Measurements from ENCODE around the gene STARD7.

The STARD7 gene

DNA sequence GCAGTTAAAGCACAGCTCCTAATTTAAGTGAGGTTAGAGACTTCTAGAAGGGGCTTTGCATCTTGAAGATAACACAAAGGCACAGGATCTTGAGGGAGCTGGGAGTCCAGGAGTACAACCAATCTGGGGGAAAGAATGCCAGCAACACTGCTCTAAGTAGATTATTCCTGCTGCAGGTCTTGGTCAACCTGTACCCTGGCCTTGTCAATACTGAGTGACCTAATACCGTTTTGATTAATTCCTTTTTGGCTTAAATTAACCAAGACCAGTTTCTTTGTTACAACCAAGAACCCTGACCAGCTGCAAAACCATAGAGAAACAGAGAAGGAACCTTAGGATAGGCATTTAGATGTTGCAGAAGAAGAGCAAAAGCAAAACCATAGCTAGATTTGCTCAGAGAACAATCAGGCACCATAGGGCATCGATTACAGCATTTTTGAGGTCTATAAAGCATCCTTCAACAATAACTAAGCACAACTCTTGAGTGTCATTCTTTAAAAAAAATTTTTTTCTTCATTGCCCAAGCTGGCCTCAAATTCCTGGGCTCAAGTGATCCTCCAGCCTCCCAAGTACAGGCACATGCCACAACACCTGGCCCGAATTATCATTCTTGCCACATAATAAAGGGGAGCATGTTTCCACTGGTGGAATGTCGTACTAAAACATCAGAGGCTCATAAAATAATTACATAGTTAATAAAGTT is 6.3 kb downstream of the STARD7 start:
- Histone ChIP-seq H3K27me3 (ENCODE audit: insufficient read depth, poor library complexity, severe bottlenecking) (no peaks in the 10 kb centered on the region), H3K27ac (ENCODE audit: poor library complexity, severe bottlenecking) (no peak overlapping the region), H3K4me1 (ENCODE audit: insufficient read depth, poor library complexity, severe bottlenecking) (peaks cover 34% of the 10 kb centered on the region), H3K36me3 (ENCODE audit: low read depth) (peaks cover 16% of the 10 kb centered on the region), H3K9me3 (ENCODE audit: severe bottlenecking) (no peaks in the 10 kb centered on the region), H3K4me3 (ENCODE audit: severe bottlenecking) (no peak overlapping the region)
- ATAC-seq (ENCODE audit: low read depth), result no peak
- DNase-seq (ENCODE audit: low spot score), result no peak
- TF ChIP-seq, protein P1, sequence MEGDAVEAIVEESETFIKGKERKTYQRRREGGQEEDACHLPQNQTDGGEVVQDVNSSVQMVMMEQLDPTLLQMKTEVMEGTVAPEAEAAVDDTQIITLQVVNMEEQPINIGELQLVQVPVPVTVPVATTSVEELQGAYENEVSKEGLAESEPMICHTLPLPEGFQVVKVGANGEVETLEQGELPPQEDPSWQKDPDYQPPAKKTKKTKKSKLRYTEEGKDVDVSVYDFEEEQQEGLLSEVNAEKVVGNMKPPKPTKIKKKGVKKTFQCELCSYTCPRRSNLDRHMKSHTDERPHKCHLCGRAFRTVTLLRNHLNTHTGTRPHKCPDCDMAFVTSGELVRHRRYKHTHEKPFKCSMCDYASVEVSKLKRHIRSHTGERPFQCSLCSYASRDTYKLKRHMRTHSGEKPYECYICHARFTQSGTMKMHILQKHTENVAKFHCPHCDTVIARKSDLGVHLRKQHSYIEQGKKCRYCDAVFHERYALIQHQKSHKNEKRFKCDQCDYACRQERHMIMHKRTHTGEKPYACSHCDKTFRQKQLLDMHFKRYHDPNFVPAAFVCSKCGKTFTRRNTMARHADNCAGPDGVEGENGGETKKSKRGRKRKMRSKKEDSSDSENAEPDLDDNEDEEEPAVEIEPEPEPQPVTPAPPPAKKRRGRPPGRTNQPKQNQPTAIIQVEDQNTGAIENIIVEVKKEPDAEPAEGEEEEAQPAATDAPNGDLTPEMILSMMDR (IDR thresholded peaks at IDR 0.05; ENCODE audit: poor library complexity, severe bottlenecking), result no peak

GRCh38 chr2:96201338-96201737 is 7.3 kb downstream of the STARD7 start:
- ATAC-seq (ENCODE audit: low read depth) (no peak), DNase-seq (ENCODE audit: low spot score) (no peak)
- H3K4me1 ChIP-seq (ENCODE audit: insufficient read depth, poor library complexity, severe bottlenecking), result peaks cover 29% of the 10 kb centered on the region
- no peak overlapping the region for H3K4me3 ChIP-seq (ENCODE audit: severe bottlenecking)
- H3K9me3 ChIP-seq (ENCODE audit: severe bottlenecking), result no peaks in the 10 kb centered on the region
- H3K36me3 ChIP-seq (ENCODE audit: low read depth), result peaks cover 10% of the 10 kb centered on the region
- TF ChIP-seq, protein P1 (IDR thresholded peaks at IDR 0.05; ENCODE audit: poor library complexity, severe bottlenecking), result no peak
- H3K27me3 ChIP-seq (ENCODE audit: insufficient read depth, poor library complexity, severe bottlenecking), result no peaks in the 10 kb centered on the region
- no peak overlapping the region for H3K27ac ChIP-seq (ENCODE audit: poor library complexity, severe bottlenecking)

GRCh38 chr2:96198921-96199320 is 9.7 kb downstream of the STARD7 start:
- Histone ChIP-seq H3K4me1 (ENCODE audit: insufficient read depth, poor library complexity, severe bottlenecking) (peaks cover 15% of the 10 kb centered on the region), H3K9me3 (ENCODE audit: severe bottlenecking) (no peaks in the 10 kb centered on the region), H3K27ac (ENCODE audit: poor library complexity, severe bottlenecking) (no peak overlapping the region), H3K27me3 (ENCODE audit: insufficient read depth, poor library complexity, severe bottlenecking) (no peaks in the 10 kb centered on the region), H3K4me3 (ENCODE audit: severe bottlenecking) (no peak overlapping the region), H3K36me3 (ENCODE audit: low read depth) (peaks cover 22% of the 10 kb centered on the region)
- TF ChIP-seq, protein P1 (IDR thresholded peaks at IDR 0.05; ENCODE audit: poor library complexity, severe bottlenecking), result no peak
- DNase-seq (ENCODE audit: low spot score) (no peak), ATAC-seq (ENCODE audit: low read depth) (no peak)

GRCh38 chr2:96197546-96198255 is 10.9 kb downstream of the STARD7 start:
- no peak for ATAC-seq (ENCODE audit: low read depth)
- peaks cover 30% of the 10 kb centered on the region for H3K36me3 ChIP-seq (ENCODE audit: low read depth)
- H3K27me3 ChIP-seq (ENCODE audit: insufficient read depth, poor library complexity, severe bottlenecking), result no peaks in the 10 kb centered on the region
- TF ChIP-seq, protein P1 (IDR thresholded peaks at IDR 0.05; ENCODE audit: poor library complexity, severe bottlenecking), result no peak
- H3K27ac ChIP-seq (ENCODE audit: poor library complexity, severe bottlenecking), result peak overlapping the region; percentile 20
- no peak for DNase-seq (ENCODE audit: low spot score)
- H3K4me1 ChIP-seq (ENCODE audit: insufficient read depth, poor library complexity, severe bottlenecking), result peaks cover 9% of the 10 kb centered on the region
- H3K4me3 ChIP-seq (ENCODE audit: severe bottlenecking), result no peak overlapping the region
- H3K9me3 ChIP-seq (ENCODE audit: severe bottlenecking), result no peaks in the 10 kb centered on the region
